ENCODE data around the gene IGF2. TPM values are rescaled to one million over a fixed set of nuclear protein-coding genes. Genes with fewer than 3 reads are reported as not detected.

Gene IGF2
- total and polyA plus RNA-seq, 9 donors = 21.7 to 412 (median 135) TPM

GRCh38 chr11:2140411-2141400, 1.5 kb upstream of the IGF2 start:
- H3K36me3 ChIP-seq = no peaks in the 10 kb centered on the region
- H3K27me3 ChIP-seq = peaks cover 4% of the 10 kb centered on the region
- H3K27ac ChIP-seq = no peak overlapping the region
- DNase-seq = no peak
- intact Hi-C loops (cut with DNase I) = loop anchor here in 1 of 4 donors (10.0 kb wide), 1 partner anchor 216 kb away; no protein-coding TSS in a partner anchor
- H3K4me1 ChIP-seq (ENCODE audit: insufficient read depth) = no peaks in the 10 kb centered on the region
- no peak for TF ChIP-seq EP300 (IDR thresholded peaks at IDR 0.05)
- TF ChIP-seq POLR2A (IDR thresholded peaks at IDR 0.05) = no peak
- TF ChIP-seq CTCF (IDR thresholded peaks at IDR 0.05) = no peak
- 8 to 9% (median 9%) methylated on average over 82 to 102 of the region's 102 CpGs for WGBS, 3 donors
- no peaks in the 10 kb centered on the region for H3K9me3 ChIP-seq
- H3K4me3 ChIP-seq = no peak overlapping the region

GRCh38 chr11:2139621-2140337, 590 bp upstream of the IGF2 start:
- WGBS, 3 donors = 2% methylated on average over 33 to 57 of the region's 57 CpGs
- H3K27me3 ChIP-seq = no peaks in the 10 kb centered on the region
- no peak overlapping the region for H3K4me3 ChIP-seq
- H3K4me1 ChIP-seq (ENCODE audit: insufficient read depth) = no peaks in the 10 kb centered on the region
- intact Hi-C loops (cut with DNase I) = loop anchor here in 1 of 4 donors (5.0 to 10.0 kb wide), 2 partner anchors 37 to 215 kb away; no protein-coding TSS in a partner anchor
- DNase-seq = peak in 2 of 5 donors; percentile 35 to 63
- H3K9me3 ChIP-seq = no peaks in the 10 kb centered on the region
- H3K36me3 ChIP-seq = no peaks in the 10 kb centered on the region
- TF ChIP-seq POLR2A (IDR thresholded peaks at IDR 0.05) = no peak
- TF ChIP-seq EP300 (IDR thresholded peaks at IDR 0.05) = no peak
- TF ChIP-seq CTCF (IDR thresholded peaks at IDR 0.05) = no peak
- no peak overlapping the region for H3K27ac ChIP-seq

- Histone ChIP-seq H3K27ac (peak overlapping the region in 1 of 2 donors; percentile 17), H3K4me3 (peak overlapping the region; percentile 30), H3K27me3 (no peaks in the 10 kb centered on the region), H3K4me1 (ENCODE audit: insufficient read depth) (no peaks in the 10 kb centered on the region), H3K9me3 (no peaks in the 10 kb centered on the region), H3K36me3 (no peaks in the 10 kb centered on the region)
- peak in 3 of 5 donors; percentile 32 to 57 (median 44) for DNase-seq
- WGBS, 3 donors = 1 to 2% (median 2%) methylated on average over 42 to 68 of the region's 68 CpGs
- intact Hi-C loops (cut with DNase I) = loop anchor here in 1 of 4 donors (5.0 kb wide), 1 partner anchor 36 kb away; no protein-coding TSS in a partner anchor
- TF ChIP-seq POLR2A (IDR thresholded peaks at IDR 0.05) (no peak), EP300 (IDR thresholded peaks at IDR 0.05) (no peak), CTCF (IDR thresholded peaks at IDR 0.05) (no peak)
Measured at GRCh38 chr11:2138431-2139122, 612 bp downstream of the IGF2 start.

- DNase-seq = no peak
- intact Hi-C loops (cut with DNase I) = loop anchor here in 1 of 4 donors (5.0 kb wide), 1 partner anchor 36 kb away; no protein-coding TSS in a partner anchor
- WGBS, 3 donors = 0 to 1% (median 1%) methylated on average over 31 to 44 of the region's 44 CpGs
- Histone ChIP-seq H3K4me3 (peak overlapping the region; percentile 30), H3K9me3 (no peaks in the 10 kb centered on the region), H3K27me3 (no peaks in the 10 kb centered on the region), H3K36me3 (no peaks in the 10 kb centered on the region), H3K27ac (peak overlapping the region in 1 of 2 donors; percentile 17), H3K4me1 (ENCODE audit: insufficient read depth) (no peaks in the 10 kb centered on the region)
- TF ChIP-seq POLR2A (IDR thresholded peaks at IDR 0.05) = no peak
- TF ChIP-seq EP300 (IDR thresholded peaks at IDR 0.05) = no peak
- TF ChIP-seq CTCF (IDR thresholded peaks at IDR 0.05) = no peak
Measured at GRCh38 chr11:2138068-2138430, 1.1 kb downstream of the IGF2 start.
